Renal cortical epithelial cell (primary cell): ENCODE results near the gene P2RY6. TPM values are rescaled to one million over a fixed set of nuclear protein-coding genes. Genes with fewer than 3 reads are reported as not detected.

Experiments
- DNase-seq: peaks from one replicate; pipeline ENCODE4 v3.0.0-alpha.2; 2011; ENCODE audit warnings: low read depth
- total RNA-seq: library from RNA; depleted of rRNA; stranded (reverse); fragments of >200 nt; gene quantifications from 2 replicates; pipeline ENCODE4 v1.2.3, GENCODE V29; 2014

Gene P2RY6
- total RNA-seq, 1 donor from 2014 or later = 10.9 TPM

DNA sequence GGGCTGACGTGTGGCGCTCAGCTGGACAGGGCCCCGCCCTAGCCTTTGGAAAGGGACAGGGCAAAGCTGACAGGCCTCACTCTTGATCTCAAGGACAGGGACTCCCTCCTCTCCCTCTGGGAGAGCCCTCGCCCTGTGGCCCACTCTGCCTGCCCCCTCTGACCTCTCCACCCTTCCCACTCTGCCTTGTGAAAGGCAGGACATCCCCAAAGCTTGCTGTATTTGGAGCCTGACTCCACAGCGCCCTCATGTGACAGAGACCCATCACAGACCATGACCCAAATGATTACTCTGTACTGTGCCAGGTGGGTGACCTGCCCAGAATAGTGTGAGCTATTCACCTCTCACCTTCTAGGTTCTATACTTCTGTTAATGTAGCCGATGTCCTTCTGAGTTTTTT lies 35.3 kb upstream of the P2RY6 start:
- DNase-seq = peak; percentile 43

DNA sequence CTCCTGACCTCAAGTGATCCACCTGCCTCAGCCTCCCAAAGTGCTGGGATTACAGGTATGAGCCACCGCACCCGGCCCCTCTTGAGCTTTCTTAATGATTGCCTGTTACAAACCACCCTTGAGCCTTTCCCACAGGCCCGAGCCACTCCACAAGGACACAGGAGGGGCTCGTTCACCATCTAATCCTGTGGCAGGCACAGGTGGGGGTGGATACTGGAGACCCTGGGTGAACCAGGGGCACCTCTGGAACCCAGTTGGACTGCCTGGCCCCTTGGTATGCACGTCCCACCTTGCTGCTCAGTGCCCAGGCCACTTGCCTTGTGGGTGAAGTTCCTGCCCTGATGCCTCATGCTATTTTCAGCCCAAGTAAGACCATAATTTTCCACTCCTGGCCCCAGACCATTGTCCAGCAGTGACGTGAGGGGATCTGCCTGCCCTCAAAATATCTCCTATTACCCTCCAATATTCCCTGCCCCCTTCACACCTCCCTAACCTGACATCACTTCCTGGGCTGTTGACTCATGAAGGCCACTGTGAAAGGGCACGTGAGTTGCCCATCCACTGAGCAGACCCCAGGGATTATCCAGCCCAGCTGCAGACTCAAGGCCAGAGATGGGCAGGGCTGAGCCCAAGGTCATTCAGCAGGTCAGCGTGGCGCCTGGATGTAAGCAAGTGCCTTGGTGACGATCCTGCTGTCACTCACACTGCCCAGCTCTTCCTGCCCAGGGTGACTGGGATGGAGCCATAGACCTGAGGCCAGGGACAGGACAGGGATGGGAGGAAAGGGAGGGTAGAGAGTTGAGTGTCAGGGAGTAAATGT lies 34.5 kb upstream of the P2RY6 start:
- peak; percentile 19 for DNase-seq

DNA sequence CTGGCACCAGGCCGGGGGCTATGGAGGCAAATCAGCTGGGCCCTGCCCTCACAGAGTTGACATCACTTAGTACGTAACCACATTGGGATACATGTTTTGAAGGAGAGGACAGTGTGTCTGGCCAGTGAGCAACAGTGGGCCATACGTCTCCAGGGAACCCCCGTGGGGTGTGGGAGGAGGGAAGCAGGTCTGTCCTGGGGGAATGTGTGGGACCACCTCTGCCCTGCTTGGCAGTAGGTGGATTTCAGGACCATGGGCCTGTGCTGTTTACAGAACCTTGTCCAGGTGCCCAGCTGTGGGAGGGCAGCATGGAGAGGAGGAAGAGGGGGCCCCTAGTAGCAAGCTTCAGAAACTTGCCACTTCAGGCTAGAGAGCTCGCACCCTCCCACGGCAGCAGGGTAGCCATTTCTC lies 33.0 kb upstream of the P2RY6 start:
- no peak for DNase-seq

DNA sequence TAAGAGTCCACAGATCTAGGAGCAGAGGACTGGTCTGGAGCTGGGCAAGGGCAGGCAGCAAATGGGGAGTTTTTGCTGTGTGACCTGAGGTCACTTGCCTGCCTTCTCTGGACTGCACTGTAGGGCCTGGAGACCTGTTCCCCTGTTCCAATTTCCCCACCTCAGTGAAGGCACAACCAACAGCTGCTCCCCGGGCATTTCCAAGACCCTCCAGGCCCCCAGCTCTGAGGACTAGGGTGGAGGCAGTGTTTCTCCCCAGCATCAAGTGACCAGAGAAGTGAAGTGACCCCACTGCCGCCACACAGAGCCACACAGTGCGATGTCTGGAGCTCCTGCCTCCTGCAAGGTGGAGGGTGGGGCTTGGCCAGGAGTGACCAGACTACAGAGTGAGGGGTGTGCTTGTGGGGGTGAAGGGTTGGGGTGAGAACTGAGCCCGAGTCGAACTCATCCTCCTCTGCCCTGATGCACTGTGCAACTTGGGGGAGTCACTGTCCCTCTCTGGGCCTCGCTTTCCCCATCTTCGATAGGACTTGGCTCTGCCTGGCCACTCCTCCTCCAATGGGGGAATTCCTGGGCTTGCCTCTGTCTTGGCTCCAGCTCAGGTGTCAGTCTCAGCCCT lies 32.5 kb upstream of the P2RY6 start:
- DNase-seq = peak; percentile 13

DNA sequence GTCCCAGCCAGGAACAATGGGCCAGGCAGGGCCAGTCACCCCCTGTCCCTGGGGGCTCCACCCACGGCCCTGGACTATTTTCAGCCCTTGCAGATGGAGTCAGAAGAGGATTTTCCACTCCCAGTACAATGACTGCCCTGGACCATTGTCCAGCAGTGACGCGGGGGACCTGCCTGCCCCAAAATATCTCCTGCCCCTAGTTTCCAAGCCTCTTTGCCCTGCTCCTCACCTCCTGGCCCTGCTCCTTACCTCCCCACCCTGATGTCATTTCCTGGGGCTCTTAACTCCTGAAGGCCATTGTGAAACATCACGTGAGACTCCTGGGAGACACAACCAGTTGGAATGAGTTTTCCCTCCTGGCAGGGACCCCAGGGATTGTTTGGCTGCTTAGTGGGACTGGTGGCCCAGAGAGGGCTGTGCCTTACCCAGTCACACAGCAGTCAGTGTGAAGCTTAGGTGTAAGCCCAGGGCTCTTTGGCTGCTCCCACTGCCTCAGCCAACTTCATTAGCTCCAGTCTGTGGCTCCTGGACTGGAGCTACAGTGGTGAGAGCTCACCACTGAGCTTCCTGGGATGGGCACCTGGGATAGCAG lies 31.9 kb upstream of the P2RY6 start:
- peak; percentile 52 for DNase-seq

DNA sequence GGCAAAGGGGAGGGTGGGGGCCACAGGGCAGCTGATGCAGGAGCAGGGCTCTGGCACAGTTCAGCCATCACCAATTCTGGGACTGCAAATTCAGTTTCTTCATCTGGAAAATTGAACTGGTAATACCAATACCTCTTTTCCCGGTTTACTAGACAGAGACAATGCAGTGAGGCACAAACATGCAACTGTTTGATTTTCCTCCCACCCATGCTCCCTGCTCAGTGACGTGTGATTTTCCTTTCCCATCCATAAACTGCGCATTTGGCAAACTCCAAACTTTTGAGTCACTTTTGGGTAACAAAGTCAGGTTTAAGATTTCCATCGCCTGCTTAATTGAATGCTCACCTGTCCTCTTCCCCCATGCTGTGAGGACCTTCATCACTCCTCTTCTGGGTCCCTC lies 30.8 kb upstream of the P2RY6 start:
- no peak for DNase-seq

DNA sequence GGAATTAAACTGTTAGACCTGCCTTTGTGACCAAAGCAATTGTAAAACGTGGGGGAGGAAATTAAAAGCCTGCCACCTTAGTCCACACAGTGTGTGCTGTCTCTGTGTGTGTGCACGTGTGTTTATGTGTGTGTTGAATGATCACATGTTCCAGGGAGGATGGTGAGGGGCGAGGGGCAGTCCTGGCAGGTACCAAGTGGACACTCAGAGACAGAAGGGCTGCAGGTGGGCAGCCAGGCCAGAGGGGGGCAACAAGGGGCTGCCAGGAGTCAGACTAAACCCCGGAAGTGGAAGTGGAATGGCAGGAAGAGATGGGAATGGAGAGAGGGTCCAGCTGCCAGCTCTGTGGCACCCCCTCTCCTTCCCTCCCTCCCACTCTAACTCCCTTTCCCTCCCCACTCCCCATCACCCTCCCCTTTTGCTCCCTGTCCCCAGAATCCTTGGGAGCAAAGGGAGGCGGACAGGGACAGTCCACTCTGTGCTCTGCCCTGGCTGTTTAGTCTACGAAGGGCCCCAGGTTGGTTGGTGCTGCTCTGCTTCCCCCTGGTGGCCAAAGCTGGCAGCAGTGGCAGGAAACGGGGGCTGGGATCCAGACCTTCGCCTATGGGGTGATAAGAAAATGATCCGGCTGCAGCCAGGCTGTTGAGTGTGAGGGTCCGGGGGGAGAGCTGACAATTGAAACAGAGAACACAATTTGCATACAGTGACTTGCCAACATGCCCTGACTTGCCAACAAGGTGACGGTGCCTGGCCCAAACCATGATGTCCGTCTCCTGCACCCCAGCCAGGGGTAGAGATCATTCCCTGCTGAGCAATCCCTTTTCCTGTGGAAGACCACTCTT lies 29.7 kb upstream of the P2RY6 start:
- DNase-seq = peak; percentile 45

DNA sequence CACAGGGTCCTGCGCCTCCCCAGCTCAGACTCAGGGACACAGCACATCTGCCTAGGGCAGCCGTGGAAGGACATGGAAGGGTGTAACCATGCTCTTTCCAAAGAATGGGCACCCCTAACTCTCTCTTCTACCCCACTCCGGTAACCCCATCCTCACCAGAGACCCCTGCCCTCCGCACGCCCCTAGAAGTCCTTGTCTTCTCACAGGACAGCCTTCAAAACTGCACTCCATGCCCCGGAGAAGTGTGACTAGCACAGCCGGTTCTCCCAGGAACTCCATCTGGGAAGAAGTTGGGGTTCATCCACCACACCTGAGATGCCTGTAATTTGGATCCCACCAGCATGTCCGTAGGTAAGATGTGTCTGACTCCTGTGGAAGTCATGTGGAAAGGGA lies 29.0 kb upstream of the P2RY6 start:
- DNase-seq = no peak

DNA sequence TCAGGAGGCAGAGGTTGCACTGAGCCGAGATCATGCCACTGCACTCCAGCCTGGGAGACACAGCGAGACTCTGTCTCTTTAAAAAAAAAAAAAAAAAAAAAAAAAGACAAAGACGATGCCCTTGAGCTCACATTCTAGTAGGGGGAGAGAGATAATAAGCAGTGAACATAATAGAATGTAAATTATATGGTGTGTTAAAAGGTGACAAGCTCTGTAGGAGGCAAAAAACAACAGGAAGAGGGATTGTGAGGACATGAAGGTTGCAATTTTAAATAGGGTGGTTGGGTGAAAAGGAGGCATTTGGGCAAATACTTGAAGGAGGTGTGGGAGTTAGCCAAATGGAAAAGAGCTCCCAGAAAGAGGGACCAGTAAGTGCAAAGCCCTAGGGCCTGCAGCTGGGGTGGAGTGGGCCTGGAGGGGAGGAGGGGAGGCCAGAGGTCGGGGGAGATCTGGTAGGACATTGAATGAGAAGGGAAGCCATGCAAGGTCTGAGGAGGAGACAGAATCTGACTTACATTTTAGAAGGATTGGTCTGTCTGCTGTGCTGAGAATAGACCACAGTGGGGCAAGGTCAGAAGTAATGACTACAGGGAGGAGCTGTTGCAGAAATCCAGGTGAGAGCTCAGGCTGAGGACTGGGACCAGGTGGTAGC lies 27.4 kb upstream of the P2RY6 start:
- DNase-seq = peak; percentile 22

DNA sequence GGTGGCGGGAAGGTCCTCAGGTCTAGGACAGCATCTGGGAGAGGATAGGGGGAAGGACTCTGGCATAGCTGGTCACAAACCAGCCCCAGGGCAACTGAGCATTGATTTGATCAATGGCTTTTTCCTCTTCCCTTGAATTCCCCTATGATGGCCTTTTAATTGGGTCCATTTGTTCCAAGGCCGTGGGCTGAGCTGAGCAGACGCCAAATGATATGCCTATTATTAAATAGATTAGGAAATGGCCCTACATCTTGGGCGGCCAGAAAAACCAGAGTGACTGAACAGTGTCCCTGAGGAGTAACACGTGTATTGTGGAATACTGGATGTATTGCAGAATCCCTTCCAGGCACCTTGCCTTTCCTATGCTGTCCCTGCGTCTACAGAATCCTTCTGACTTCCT lies 26.7 kb upstream of the P2RY6 start:
- no peak for DNase-seq

DNA sequence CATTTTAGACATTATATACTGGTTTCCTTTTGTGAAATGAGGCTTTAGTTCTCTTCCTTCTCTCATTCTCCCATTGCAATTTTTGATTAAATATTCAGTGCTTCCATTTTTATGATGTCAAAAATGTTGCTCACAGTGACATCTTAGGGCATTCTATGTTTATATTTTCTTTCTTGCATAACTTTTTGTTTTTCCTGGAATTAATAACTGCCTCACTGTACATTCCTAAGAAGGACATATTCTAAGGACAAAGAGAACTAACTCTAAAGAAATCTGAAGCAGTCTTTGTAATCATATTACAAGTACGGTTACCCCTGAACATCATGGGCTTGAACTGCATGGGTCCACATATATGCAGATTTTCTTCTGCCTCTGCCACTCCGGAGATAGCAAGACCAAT lies 25.8 kb upstream of the P2RY6 start:
- DNase-seq = no peak

DNA sequence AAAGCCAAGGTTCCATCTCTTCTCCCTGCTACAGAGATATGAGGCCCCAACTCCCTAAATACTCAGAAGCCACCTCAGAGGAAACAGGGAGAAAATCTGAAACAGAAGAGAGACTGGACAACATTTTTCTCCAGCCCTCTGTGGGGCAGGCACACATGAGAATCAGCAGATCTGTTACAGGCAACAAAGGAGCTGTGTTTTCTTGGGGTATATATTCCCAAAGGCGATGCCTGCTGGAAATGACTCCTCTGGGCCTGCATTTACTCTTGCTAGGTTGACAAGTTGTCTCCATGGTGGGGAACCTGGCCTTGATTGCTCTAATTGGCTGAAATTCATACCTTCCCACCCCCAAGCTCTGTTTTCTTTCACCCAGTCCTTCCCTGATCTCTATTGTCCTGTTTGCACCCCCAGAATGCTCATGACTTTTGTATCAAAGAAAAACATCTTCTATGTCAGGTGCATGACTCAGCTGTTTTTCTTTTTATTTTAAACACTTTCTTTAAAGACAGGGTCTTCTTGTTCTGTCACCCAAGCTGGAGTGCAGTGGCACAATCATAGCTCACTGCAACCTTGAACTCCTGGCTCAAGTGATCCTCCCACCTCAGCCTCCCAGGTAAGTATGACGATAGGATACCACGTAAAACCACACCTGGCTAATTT lies 23.5 kb upstream of the P2RY6 start:
- DNase-seq = no peak

DNA sequence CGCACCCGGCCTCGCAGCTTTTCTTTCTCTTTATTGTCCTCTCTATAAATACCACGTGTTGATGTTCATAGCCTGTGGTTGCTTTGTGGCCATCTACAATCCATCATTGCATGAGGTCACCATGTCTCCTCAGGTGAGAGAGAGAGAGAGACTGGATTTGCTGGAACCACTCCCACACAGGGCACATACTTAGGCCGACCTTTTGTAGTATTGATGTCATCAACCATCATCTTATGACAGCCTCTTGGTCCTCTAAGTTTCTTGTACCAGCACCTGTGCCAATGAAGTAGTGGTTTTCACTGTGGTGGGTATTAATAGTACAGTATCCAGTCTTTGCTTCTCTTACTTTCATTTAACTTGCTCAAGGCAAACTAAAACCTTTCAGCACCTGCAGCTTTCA lies 22.8 kb upstream of the P2RY6 start:
- DNase-seq = peak; percentile 91

DNA sequence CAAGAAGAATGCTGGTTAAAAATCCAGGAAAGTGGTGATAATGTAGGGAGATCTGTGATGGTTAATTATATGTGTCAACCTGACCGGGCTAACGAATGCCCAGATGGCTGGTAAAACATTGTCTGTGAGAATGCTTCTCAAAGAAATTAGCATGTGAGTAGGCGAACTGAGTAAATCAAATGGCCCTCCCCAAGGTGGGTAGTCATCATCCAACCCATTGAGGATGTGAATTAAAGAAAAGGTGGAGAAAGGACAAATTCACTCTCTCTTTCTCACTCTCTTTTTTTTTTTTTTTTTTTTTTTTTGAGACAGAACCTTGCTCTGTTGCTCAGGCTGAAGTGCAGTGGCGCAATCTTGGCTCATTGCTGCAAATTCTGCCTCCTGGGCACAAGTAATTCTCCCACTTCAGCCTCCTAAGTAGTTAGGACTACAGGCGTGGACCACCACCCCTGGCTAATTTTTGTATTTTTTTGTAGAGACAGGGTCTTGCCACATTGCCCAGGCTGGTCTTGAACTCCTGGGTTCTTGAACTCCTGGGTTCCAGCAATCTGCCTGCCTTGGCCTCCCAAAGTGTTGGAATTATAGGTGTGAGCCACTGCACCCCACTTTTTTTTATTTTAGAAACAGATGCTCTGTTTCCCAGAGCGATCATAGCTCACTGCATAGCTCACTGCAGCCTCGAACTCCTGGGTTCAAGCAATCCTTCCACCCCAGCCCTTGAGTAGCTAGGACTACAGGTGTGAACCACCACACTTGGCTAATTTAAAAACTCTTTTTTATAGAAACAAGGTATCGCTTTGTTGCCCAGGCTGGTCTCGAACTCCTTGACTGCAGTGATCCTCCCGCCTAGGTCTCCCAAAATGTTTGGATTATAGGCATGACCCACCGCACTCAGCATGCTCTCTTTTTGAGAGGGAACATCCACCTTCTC lies 22.0 kb upstream of the P2RY6 start:
- peak; percentile 86 for DNase-seq

DNA sequence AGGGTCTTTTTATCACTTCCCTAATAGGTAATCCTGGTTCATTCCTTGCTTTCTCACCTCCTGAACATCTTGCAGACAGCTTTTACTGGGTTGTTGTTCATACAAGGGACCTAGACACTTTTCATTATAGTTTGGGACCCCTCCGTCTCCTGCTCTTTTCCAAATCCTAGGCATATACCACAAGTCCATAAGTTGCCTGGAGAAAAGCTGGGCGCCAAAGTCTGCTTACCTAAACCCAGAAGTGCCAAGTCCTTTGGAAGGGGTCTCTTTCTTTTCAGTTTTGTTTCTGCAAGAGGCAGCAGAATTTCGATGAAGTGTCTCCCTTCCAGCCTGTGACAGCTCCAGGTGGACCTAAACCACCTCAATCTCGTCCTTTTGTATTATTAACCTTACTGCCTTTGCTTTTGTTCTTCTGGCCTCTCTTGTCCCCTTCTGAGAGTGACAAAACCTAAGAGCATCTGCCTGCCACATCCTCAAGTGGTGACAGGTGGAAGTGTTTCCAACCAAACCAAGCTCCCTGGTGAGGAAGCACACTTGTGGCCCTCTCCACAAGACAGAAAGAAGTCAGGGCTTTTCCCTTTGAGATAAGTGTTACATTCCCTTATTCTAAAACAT lies 19.5 kb upstream of the P2RY6 start:
- no peak for DNase-seq

DNA sequence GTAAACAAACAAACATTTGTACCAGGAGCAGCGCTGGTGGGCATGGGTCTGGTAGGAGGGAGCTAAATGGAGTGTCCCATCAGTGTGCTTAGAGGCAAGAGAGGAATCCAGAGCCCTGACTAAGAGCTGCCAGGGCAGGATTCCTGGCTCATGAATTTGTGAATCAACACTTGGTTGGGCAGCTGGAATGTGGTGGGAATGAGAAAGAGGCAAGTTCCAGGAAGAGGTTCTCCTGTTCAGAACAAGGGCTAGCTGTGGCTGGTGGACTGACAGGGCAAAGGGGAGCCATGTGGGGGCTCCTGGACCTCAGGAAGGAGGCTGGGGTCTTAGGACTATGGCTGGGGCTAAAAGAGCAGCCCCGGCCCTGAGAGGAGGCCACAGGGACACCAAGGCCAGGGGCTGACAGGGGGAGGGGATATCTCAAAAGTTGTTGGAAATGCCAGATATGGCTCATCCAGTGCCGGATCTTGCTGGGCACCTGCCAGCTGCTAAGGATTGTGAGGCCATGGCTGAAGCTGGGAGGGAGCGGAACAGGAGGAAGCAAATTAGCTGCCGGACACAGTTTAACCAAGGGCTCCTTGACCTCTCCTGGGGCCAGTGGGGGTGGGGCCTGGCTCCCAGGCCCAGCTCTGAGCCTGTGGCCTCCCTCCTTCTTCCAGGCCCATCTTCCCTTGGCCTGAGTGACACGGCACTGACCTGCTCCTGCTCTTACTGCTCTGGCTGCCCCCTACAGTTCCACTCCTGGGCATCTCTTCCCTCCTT lies 14.6 kb upstream of the P2RY6 start:
- DNase-seq = peak; percentile 99

DNA sequence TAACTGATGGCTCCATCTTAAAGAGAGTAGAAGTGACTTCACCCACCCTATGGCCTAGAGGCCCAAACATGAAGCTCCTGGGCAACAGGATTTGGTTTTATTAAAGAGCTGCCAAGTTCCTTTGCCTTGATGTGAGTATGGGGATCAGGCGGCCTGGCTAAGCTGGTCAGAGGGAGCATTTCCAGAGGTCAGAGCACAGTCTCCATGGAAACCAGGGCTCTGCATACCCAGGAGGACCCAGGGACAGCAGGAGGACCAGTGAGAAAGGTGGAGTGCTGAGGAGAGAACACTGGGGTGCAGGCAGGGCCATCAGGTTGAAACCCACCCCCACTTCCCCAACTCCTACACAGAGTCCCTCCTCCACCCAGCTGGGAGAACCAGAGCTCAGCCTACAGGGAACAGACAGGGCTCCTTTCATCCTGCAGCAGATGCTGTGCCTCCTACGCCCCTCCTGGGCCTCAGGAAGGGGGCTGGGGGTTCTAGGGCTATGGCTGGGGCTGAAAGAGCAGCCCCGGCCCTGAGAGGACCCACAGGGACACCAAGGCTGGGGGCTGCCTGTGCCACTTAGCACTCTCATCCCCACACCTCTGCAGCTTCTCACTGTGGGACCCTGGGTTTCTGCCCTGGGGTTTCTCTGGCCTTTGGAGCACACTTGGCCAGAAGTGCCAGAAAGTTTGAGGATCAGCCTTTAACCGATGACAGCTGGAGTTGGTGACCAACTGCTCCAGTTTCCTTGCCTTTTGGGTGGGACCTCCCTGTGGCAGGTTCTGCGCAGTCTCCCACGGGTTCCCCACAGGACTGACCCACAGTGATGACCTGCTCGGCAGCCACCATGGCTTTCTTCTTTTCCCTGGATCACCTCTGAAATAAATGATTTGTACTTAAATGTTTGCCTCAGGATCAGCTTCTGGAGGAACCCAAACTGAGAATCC lies 13.8 kb upstream of the P2RY6 start:
- DNase-seq = peak; percentile 82
